Lower leg skin (tissue), 4 donors: ENCODE data around the gene ELOVL1. TPM values are rescaled to one million over a fixed set of nuclear protein-coding genes. Genes with fewer than 3 reads are reported as not detected.
"Not testable (repeated sequence)": the region's sequence is repeated elsewhere in the genome, so short reads cannot be mapped to it uniquely, and the experiment has no call there.

Experiments
- DNase-seq, 2 donors: peaks; one replicate each; pipeline ENCODE4 v3.0.0-alpha.2; 2019; ENCODE audit warnings: low spot score in 2 of 2
- H3K4me3 ChIP-seq: fragments of 200-600 bp; sonication (generic); 2 replicates; pipeline ENCODE4 v1.5.1; 2017; ENCODE audit warnings: mild to moderate bottlenecking, low read depth; ENCODE audit not compliant: poor library complexity, severe bottlenecking
- CTCF ChIP-seq, 3 donors: fragments of 450-650 bp; IDR thresholded peaks; one replicate each; pipeline ENCODE4 v1.5.1; 2016; ENCODE audit warnings: antibody characterized with exemption in 3 of 3, mild to moderate bottlenecking in 3 of 3, moderate library complexity in 2 of 3
- POLR2A ChIP-seq, 2 donors: fragments of 450-650 bp; IDR thresholded peaks; one replicate each; pipeline ENCODE4 v1.6.1; 2016 to 2017; ENCODE audit warnings: antibody characterized with exemption in 2 of 2, mild to moderate bottlenecking in 1 of 2, moderate library complexity in 1 of 2
- WGBS, 2 donors: methylation state at CpG; one replicate each; pipeline ENCODE4 v1.1.5; 2018; 5-methylcytosine and 5-hydroxymethylcytosine counted together
- intact Hi-C: fragments of 100-400 bp; cut with DNase I; formaldehyde crosslinking; loops from one replicate; pipeline ENCODE4 v1.15.0; 2023; ENCODE audit warnings: low total_unique reads
- total RNA-seq, 4 donors: library from RNA; depleted of rRNA; stranded (reverse); fragments of >200 nt; gene quantifications; one replicate each; pipeline ENCODE4 v1.1.0, GENCODE V29; 2016

ELOVL1 gene
- total RNA-seq, 4 donors from 2014 or later: 359 to 592 (median 401) TPM

- WGBS, 2 donors: 79 to 86% methylated on average over 6 of the region's 6 CpGs
- intact Hi-C loops: no loop called here
- H3K4me3 ChIP-seq: no peak overlapping the region
- DNase-seq: no peak
- TF ChIP-seq CTCF (IDR thresholded peaks at IDR 0.05): no peak
- no peak for TF ChIP-seq POLR2A (IDR thresholded peaks at IDR 0.05)
Observed at GRCh38 chr1:43405219-43405875, 37.5 kb upstream of the ELOVL1 start.

- no peak for DNase-seq
- intact Hi-C loops: no loop called here
- no peak for TF ChIP-seq POLR2A (IDR thresholded peaks at IDR 0.05)
- no peak overlapping the region for H3K4me3 ChIP-seq
- 97% methylated on average over 6 of the region's 6 CpGs for WGBS, 2 donors
Observed at GRCh38 chr1:43404353-43404752, 36.5 kb upstream of the ELOVL1 start.

GRCh38 chr1:43402089-43402865 is 34.5 kb upstream of the ELOVL1 start:
- DNase-seq: no peak
- intact Hi-C loops: no loop called here
- TF ChIP-seq CTCF (IDR thresholded peaks at IDR 0.05) (no peak), POLR2A (IDR thresholded peaks at IDR 0.05) (no peak)
- H3K4me3 ChIP-seq: no peak overlapping the region
- 81 to 86% methylated on average over 6 of the region's 6 CpGs for WGBS, 2 donors

- intact Hi-C loops: not testable (repeated sequence)
- 97 to 99% methylated on average over 9 of the region's 9 CpGs for WGBS, 2 donors
Observed at GRCh38 chr1:43400441-43400840, 32.6 kb upstream of the ELOVL1 start.

GRCh38 chr1:43398227-43398626 is 30.4 kb upstream of the ELOVL1 start:
- TF ChIP-seq CTCF (IDR thresholded peaks at IDR 0.05) (no peak), POLR2A (IDR thresholded peaks at IDR 0.05) (no peak)
- DNase-seq: no peak
- intact Hi-C loops: no loop called here
- 95 to 98% methylated on average over 3 of the region's 3 CpGs for WGBS, 2 donors
- no peak overlapping the region for H3K4me3 ChIP-seq

More at GRCh38 chr1:43400441-43400840, 32.6 kb upstream of the ELOVL1 start:
- H3K4me3 ChIP-seq, DNase-seq: not testable (repeated sequence)

- WGBS, 2 donors: 57 to 62% methylated on average over 1 of the region's 1 CpG
- TF ChIP-seq POLR2A (IDR thresholded peaks at IDR 0.05) (no peak), CTCF (IDR thresholded peaks at IDR 0.05) (no peak)
- DNase-seq: no peak
- no peak overlapping the region for H3K4me3 ChIP-seq
- intact Hi-C loops: no loop called here
Observed at GRCh38 chr1:43396059-43396458, 28.2 kb upstream of the ELOVL1 start.
